ENCODE data around the gene PXDC1.

DNA sequence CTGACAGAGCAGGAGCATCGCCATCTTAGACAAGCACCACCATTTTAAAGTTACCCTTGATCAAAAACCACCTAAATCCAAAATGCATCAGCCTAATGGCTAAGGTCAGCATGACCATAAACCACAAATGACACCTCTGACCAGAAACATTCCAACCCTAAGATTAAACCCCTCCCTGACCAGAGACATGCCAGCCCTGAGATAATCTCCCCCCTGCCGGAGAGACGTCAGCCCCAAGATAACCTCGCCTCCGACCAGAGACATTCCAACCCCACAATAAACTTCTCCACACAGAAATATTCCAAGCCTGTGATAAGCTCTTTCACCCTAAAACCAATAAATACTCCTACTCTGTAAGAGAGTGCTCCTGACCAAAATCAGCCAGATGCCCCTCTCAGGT, 53.5 kb downstream of the PXDC1 start:
- TF ChIP-seq, protein P1, sequence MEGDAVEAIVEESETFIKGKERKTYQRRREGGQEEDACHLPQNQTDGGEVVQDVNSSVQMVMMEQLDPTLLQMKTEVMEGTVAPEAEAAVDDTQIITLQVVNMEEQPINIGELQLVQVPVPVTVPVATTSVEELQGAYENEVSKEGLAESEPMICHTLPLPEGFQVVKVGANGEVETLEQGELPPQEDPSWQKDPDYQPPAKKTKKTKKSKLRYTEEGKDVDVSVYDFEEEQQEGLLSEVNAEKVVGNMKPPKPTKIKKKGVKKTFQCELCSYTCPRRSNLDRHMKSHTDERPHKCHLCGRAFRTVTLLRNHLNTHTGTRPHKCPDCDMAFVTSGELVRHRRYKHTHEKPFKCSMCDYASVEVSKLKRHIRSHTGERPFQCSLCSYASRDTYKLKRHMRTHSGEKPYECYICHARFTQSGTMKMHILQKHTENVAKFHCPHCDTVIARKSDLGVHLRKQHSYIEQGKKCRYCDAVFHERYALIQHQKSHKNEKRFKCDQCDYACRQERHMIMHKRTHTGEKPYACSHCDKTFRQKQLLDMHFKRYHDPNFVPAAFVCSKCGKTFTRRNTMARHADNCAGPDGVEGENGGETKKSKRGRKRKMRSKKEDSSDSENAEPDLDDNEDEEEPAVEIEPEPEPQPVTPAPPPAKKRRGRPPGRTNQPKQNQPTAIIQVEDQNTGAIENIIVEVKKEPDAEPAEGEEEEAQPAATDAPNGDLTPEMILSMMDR (IDR thresholded peaks at IDR 0.05): no peak
- TF ChIP-seq EP300 (IDR thresholded peaks at IDR 0.05) (no peak), POLR2A (IDR thresholded peaks at IDR 0.05) (no peak)
